H1 (cell line): ENCODE results near the gene EYA2. TPM values are rescaled to one million over a fixed set of nuclear protein-coding genes. Genes with fewer than 3 reads are reported as not detected.

ENCODE experiments used
- ASH2L ChIP-seq: fragments of 200-600, 300-600 bp; sonication (generic); IDR thresholded peaks from one replicate; pipeline ENCODE4 v1.7.1; 2017; ENCODE audit warnings: low read length
- CHD7 ChIP-seq: fragments of 300-600 bp; sonication (generic); IDR thresholded peaks from 2 replicates; pipeline ENCODE4 v1.7.1; 2012; ENCODE audit warnings: low read length, moderate library complexity, mild to moderate bottlenecking, inconsistent platforms; ENCODE audit not compliant: insufficient replicate concordance
- CTBP2 ChIP-seq: IDR thresholded peaks from 2 replicates; pipeline ENCODE4 v1.7.0; 2011; ENCODE audit warnings: borderline replicate concordance, mild to moderate bottlenecking, moderate library complexity, mixed read lengths, low read length; ENCODE audit not compliant: insufficient read depth, insufficient read length
- MAX ChIP-seq: IDR thresholded peaks from 2 replicates; pipeline ENCODE4 v1.6.1; 2012; ENCODE audit warnings: inconsistent platforms
- TCF12 ChIP-seq: IDR thresholded peaks from 2 replicates; pipeline ENCODE4 v1.6.1; 2011; ENCODE audit warnings: low read depth, mild to moderate bottlenecking, low read length
- polyA plus RNA-seq, 7 experiments: library from polyadenylated mRNA; depleted of rRNA in 3 of 7; stranded (reverse) in 5 of 7; unstranded in 2 of 7; fragments of >200 nt in 5 of 7; fragments of 200-250 nt in 2 of 7; gene quantifications; 1 replicate in 5 of 7; 2 replicates in 1 of 7; 4 replicates in 1 of 7; pipeline versions ENCODE4 v1.2.1 to v1.2.3, GENCODE V29; 2011 to 2013; ENCODE audit warnings: missing spikeins in 2 of 7, mixed read lengths in 2 of 7
- total RNA-seq: library from RNA; stranded (reverse); fragmentation: NEBNext Ultra II Directional; extraction: Animal tissue kit (Norgen Biotek cat#: 25700); gene quantifications from 2 replicates; pipeline ENCODE4 v1.2.1, GENCODE V29; 2021

EYA2 gene
- total and polyA plus RNA-seq, 2 of the 8 experiments (the other 6 are each of a cell fraction or from before 2014, with no cell fraction given) = 1.6 to 1.7 TPM

GRCh38 chr20:46943861-46944591 is 49.4 kb downstream of the EYA2 start (continued):
- TF ChIP-seq CHD7 = no peak
- TF ChIP-seq ASH2L = no peak
- no peak for TF ChIP-seq CTBP2
- no peak for TF ChIP-seq TCF12
- no peak for TF ChIP-seq MAX
